ENCODE results near the gene SYNJ2. TPM values are rescaled to one million over a fixed set of nuclear protein-coding genes. Genes with fewer than 3 reads are reported as not detected.

SYNJ2 gene
- total RNA-seq, 1 donor from 2014 or later, result 42.7 TPM

DNA sequence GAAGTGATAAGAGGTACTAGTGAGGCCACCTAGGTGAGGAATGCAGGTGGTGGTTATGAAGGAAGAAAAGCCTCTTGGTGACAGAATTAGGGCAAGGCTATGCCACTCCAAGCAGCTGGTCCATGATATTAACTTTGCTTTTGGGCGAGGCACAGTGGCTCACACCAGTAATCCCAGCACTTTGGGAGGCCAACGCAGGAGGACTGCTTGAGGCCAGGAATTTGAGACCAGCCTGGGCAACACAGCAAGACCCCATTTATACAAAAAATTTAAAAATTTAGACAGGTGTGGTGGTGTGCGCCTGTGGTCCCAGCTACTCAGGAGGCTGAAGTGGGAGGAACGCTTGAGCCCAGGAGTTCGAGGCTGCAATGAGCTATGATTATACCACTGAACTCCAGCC lies 130.3 kb downstream of the SYNJ2 start:
- peaks cover 29% of the 10 kb centered on the region for H3K36me3 Mint-ChIP-seq

GRCh38 chr6:158113802-158114201 lies 132.1 kb downstream of the SYNJ2 start:
- no peak overlapping the region for H3K27ac Mint-ChIP-seq
- peaks cover 5% of the 10 kb centered on the region for H3K9me3 Mint-ChIP-seq
- H3K36me3 Mint-ChIP-seq, result peaks cover 32% of the 10 kb centered on the region
- no peaks in the 10 kb centered on the region for H3K4me1 Mint-ChIP-seq
- H3K4me3 Mint-ChIP-seq, result no peak overlapping the region
- DNase-seq (ENCODE audit: low spot score in 2 of 2, unreplicated experiment in 2 of 2), result no peak
- TF ChIP-seq, protein P1, sequence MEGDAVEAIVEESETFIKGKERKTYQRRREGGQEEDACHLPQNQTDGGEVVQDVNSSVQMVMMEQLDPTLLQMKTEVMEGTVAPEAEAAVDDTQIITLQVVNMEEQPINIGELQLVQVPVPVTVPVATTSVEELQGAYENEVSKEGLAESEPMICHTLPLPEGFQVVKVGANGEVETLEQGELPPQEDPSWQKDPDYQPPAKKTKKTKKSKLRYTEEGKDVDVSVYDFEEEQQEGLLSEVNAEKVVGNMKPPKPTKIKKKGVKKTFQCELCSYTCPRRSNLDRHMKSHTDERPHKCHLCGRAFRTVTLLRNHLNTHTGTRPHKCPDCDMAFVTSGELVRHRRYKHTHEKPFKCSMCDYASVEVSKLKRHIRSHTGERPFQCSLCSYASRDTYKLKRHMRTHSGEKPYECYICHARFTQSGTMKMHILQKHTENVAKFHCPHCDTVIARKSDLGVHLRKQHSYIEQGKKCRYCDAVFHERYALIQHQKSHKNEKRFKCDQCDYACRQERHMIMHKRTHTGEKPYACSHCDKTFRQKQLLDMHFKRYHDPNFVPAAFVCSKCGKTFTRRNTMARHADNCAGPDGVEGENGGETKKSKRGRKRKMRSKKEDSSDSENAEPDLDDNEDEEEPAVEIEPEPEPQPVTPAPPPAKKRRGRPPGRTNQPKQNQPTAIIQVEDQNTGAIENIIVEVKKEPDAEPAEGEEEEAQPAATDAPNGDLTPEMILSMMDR (IDR thresholded peaks at IDR 0.05; ENCODE audit: unreplicated experiment), result no peak
- no peaks in the 10 kb centered on the region for H3K27me3 Mint-ChIP-seq (ENCODE audit: low read depth)

More for the DNA sequence above, 130.3 kb downstream of the SYNJ2 start:
- Mint-ChIP-seq H3K9me3 (peaks cover 5% of the 10 kb centered on the region), H3K27me3 (ENCODE audit: low read depth) (no peaks in the 10 kb centered on the region), H3K4me1 (no peaks in the 10 kb centered on the region), H3K4me3 (no peak overlapping the region), H3K27ac (no peak overlapping the region)
- TF ChIP-seq, protein P1 (IDR thresholded peaks at IDR 0.05; ENCODE audit: unreplicated experiment), result no peak
- no peak for DNase-seq (ENCODE audit: low spot score in 2 of 2, unreplicated experiment in 2 of 2)

DNA sequence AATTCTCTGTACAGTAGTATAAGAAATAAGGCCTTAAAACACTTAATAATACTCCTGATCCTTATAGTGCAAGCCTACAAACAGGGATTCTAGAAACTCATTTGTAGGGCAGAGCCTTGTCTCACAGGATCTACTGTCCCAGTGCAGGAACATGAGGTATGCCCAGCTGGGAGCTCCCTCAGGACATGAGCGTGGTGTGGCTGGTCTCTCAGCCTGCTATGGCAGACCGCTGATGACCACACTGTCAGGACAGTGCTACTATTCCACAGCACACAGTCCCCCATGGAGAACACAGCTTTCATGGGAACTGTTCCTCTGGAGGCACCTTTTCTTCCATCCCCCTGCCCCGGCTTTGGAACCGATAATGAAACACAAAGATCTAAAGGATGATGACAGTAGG lies 133.4 kb downstream of the SYNJ2 start:
- H3K9me3 Mint-ChIP-seq, result no peaks in the 10 kb centered on the region
- H3K4me3 Mint-ChIP-seq, result no peak overlapping the region
- no peaks in the 10 kb centered on the region for H3K4me1 Mint-ChIP-seq
- no peak for DNase-seq (ENCODE audit: low spot score in 2 of 2, unreplicated experiment in 2 of 2)
- H3K27me3 Mint-ChIP-seq (ENCODE audit: low read depth), result no peaks in the 10 kb centered on the region
- TF ChIP-seq, protein P1 (IDR thresholded peaks at IDR 0.05; ENCODE audit: unreplicated experiment), result no peak
- no peak overlapping the region for H3K27ac Mint-ChIP-seq
- peaks cover 24% of the 10 kb centered on the region for H3K36me3 Mint-ChIP-seq

GRCh38 chr6:158115508-158115907 lies 133.8 kb downstream of the SYNJ2 start:
- H3K27me3 Mint-ChIP-seq (ENCODE audit: low read depth), result no peaks in the 10 kb centered on the region
- H3K9me3 Mint-ChIP-seq, result no peaks in the 10 kb centered on the region
- H3K27ac Mint-ChIP-seq, result no peak overlapping the region
- no peak overlapping the region for H3K4me3 Mint-ChIP-seq
- H3K36me3 Mint-ChIP-seq, result peaks cover 26% of the 10 kb centered on the region
- no peak for DNase-seq (ENCODE audit: low spot score in 2 of 2, unreplicated experiment in 2 of 2)
- no peaks in the 10 kb centered on the region for H3K4me1 Mint-ChIP-seq
- TF ChIP-seq, protein P1 (IDR thresholded peaks at IDR 0.05; ENCODE audit: unreplicated experiment), result no peak

- no peak for DNase-seq (ENCODE audit: low spot score in 2 of 2, unreplicated experiment in 2 of 2)
- no peaks in the 10 kb centered on the region for H3K27me3 Mint-ChIP-seq (ENCODE audit: low read depth)
- H3K36me3 Mint-ChIP-seq, result peaks cover 17% of the 10 kb centered on the region
- no peak overlapping the region for H3K4me3 Mint-ChIP-seq
- no peak overlapping the region for H3K27ac Mint-ChIP-seq
- TF ChIP-seq, protein P1 (IDR thresholded peaks at IDR 0.05; ENCODE audit: unreplicated experiment), result no peak
- no peaks in the 10 kb centered on the region for H3K4me1 Mint-ChIP-seq
- no peaks in the 10 kb centered on the region for H3K9me3 Mint-ChIP-seq
Measured at GRCh38 chr6:158118886-158119285, 137.2 kb downstream of the SYNJ2 start.

DNA sequence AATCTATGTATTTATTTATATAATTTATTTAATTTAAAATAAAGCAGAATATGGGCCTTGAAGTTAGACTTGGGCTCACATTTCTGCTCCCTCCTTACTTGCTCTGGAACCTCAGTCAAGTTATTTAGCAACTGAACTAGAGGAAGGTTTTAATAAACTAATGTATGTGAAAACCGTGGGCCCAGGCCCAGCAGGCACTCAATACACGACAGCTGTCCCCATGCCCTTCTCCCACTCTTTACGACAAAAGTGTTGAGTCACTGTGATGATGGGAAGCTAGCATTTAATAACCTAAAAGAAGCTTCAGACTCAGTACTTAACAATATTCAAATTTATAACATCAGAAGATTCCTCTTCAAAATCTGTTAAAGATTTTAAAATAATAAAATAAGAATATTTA lies 139.7 kb downstream of the SYNJ2 start:
- Mint-ChIP-seq H3K4me1 (no peaks in the 10 kb centered on the region), H3K27ac (no peak overlapping the region), H3K36me3 (peaks cover 25% of the 10 kb centered on the region), H3K27me3 (ENCODE audit: low read depth) (no peaks in the 10 kb centered on the region), H3K4me3 (no peak overlapping the region), H3K9me3 (peaks cover 8% of the 10 kb centered on the region)
- DNase-seq (ENCODE audit: low spot score in 2 of 2, unreplicated experiment in 2 of 2), result no peak
- TF ChIP-seq, protein P1 (IDR thresholded peaks at IDR 0.05; ENCODE audit: unreplicated experiment), result no peak

Measured in mesothelial cell of epicardium (in vitro differentiated cells).